SK-N-SH (cell line): Measurements from ENCODE around the gene IRX3. TPM values are rescaled to one million over a fixed set of nuclear protein-coding genes. Genes with fewer than 3 reads are reported as not detected.

ENCODE experiments used
- CTCF ChIA-PET: fragments of 300-600, 350-600 bp; formaldehyde crosslinking; extraction: SDS; loops from one replicate; lab custom pipeline; 2021; lab: Yijun Ruan, JAX
- POLR2A ChIA-PET: fragments of 350-600 bp; sonication (Branson Sonifier 250); formaldehyde crosslinking; extraction: SDS; loops from one replicate; lab custom pipeline; 2020; ENCODE audit warnings: antibody characterized with exemption, inconsistent platforms; lab: Yijun Ruan, JAX
- DNase-seq: peaks from one replicate; pipeline ENCODE4 v3.0.0; 2012
- H2AFZ ChIP-seq: fragments of 200-600 bp; sonication (generic); 2 replicates; pipeline ENCODE4 v1.8.1; 2016; ENCODE audit warnings: antibody characterized with exemption, mild to moderate bottlenecking, low read depth
- H3F3A ChIP-seq: fragments of 200-600 bp; sonication (generic); replicated peaks from 2 replicates; pipeline ENCODE3; 2016; ENCODE audit warnings: antibody characterized with exemption, mild to moderate bottlenecking; ENCODE audit not compliant: insufficient read depth
- H3K27ac ChIP-seq, 2 experiments: fragments of 200-500 bp in 1 of 2; fragments of 200-600 bp in 1 of 2; sonication (Bioruptor generic) in 1 of 2; sonication (generic), shearing (Covaris generic) in 1 of 2; 2 replicates each; pipeline versions ENCODE4 v1.5.1 to v1.6.1; 2014 to 2016; ENCODE audit warnings: low read depth in 2 of 2, inconsistent platforms in 1 of 2, low read length in 1 of 2, mild to moderate bottlenecking in 1 of 2, mixed read lengths in 1 of 2
- H3K27me3 ChIP-seq: fragments of 200-600 bp; sonication (generic), shearing (Covaris generic); 2 replicates; pipeline ENCODE4 v1.6.1; 2016; ENCODE audit warnings: mixed run types; ENCODE audit not compliant: insufficient read depth
- H3K36me3 ChIP-seq, 2 experiments: fragments of 200-500 bp in 1 of 2; fragments of 200-600 bp in 1 of 2; sonication (Bioruptor generic) in 1 of 2; sonication (generic) in 1 of 2; replicated peaks in 1 of 2; 2 replicates each; pipeline versions ENCODE3 to v1.5.1; 2014 to 2016; ENCODE audit warnings: low read length in 1 of 2, mild to moderate bottlenecking in 1 of 2; ENCODE audit not compliant: insufficient read depth in 2 of 2, control insufficient read depth in 1 of 2
- H3K4me1 ChIP-seq, 2 experiments: fragments of 200-500 bp in 1 of 2; fragments of 200-600 bp in 1 of 2; sonication (Bioruptor generic) in 1 of 2; sonication (generic), shearing (Covaris generic) in 1 of 2; 2 replicates each; pipeline versions ENCODE4 v1.5.1 to v1.6.1; 2014 to 2016; ENCODE audit warnings: low read depth in 1 of 2, low read length in 1 of 2, mixed run types in 1 of 2; ENCODE audit not compliant: insufficient read depth in 2 of 2, control insufficient read depth in 1 of 2
- H3K4me2 ChIP-seq: fragments of 200-600 bp; sonication (generic), shearing (Covaris generic); 2 replicates; pipeline ENCODE4 v1.6.1; 2017; ENCODE audit warnings: mixed run types
- H3K4me3 ChIP-seq, 2 experiments: fragments of 200-500 bp in 1 of 2; fragments of 200-600 bp in 1 of 2; sonication (Bioruptor generic) in 1 of 2; sonication (generic), shearing (Covaris generic) in 1 of 2; 2 replicates each; pipeline versions ENCODE4 v1.5.1 to v1.8.1; 2014 to 2016; ENCODE audit warnings: low read depth in 2 of 2, inconsistent platforms in 1 of 2, low read length in 1 of 2, mild to moderate bottlenecking in 1 of 2, mixed read lengths in 1 of 2, moderate library complexity in 1 of 2
- H3K79me2 ChIP-seq: fragments of 200-600 bp; sonication (generic); 2 replicates; pipeline ENCODE4 v1.8.1; 2017; ENCODE audit warnings: mild to moderate bottlenecking; ENCODE audit not compliant: insufficient read depth
- H3K9ac ChIP-seq: fragments of 200-600 bp; sonication (generic); 2 replicates; pipeline ENCODE4 v1.6.1; 2017; ENCODE audit warnings: mixed run types
- H3K9me2 ChIP-seq: fragments of 200-600 bp; sonication (generic); 2 replicates; pipeline ENCODE4 v1.6.1; 2017; ENCODE audit warnings: mixed run types
- H3K9me3 ChIP-seq: fragments of 200-600 bp; sonication (generic); 2 replicates; pipeline ENCODE4 v1.6.1; 2017; ENCODE audit warnings: mixed run types, mild to moderate bottlenecking, moderate library complexity
- H4K20me1 ChIP-seq: fragments of 200-600 bp; sonication (generic); 2 replicates; pipeline ENCODE4 v1.6.1; 2017; ENCODE audit warnings: mild to moderate bottlenecking, mixed run types; ENCODE audit not compliant: insufficient read depth
- CHD2 ChIP-seq: fragments of 150-350 bp; IDR thresholded peaks from 2 replicates; pipeline ENCODE4 v1.6.1; 2018; ENCODE audit warnings: low read length; ENCODE audit not compliant: partially characterized antibody
- ELF1 ChIP-seq: IDR thresholded peaks from 2 replicates; pipeline ENCODE4 v1.4.0; 2012
- EP300 ChIP-seq, 2 experiments: IDR thresholded peaks; 2 replicates each; pipeline versions ENCODE4 v1.4.0 to v1.6.1; 2012; ENCODE audit warnings: borderline replicate concordance in 1 of 2, low read depth in 1 of 2, low read length in 1 of 2
- GABPA ChIP-seq: IDR thresholded peaks from 2 replicates; pipeline ENCODE4 v1.4.0; 2012; ENCODE audit warnings: low read depth, mild to moderate bottlenecking
- GATA2 ChIP-seq: sonication (generic); formaldehyde crosslinking; IDR thresholded peaks from 2 replicates; pipeline ENCODE4 v1.5.0; 2020; ENCODE audit warnings: mild to moderate bottlenecking, missing genetic modification reagents
- JUND ChIP-seq: IDR thresholded peaks from 2 replicates; pipeline ENCODE4 v1.4.0; 2012
- MEF2A ChIP-seq: IDR thresholded peaks from 2 replicates; pipeline ENCODE4 v1.4.0; 2012; ENCODE audit warnings: low read depth, borderline replicate concordance
- RCOR1 ChIP-seq: fragments of 150-350 bp; IDR thresholded peaks from 2 replicates; pipeline ENCODE4 v1.6.1; 2017; ENCODE audit warnings: antibody characterized with exemption, low read length
- RXRA ChIP-seq: IDR thresholded peaks from 2 replicates; pipeline ENCODE4 v1.4.0; 2012; ENCODE audit warnings: low read depth, mild to moderate bottlenecking, borderline replicate concordance
- TEAD4 ChIP-seq: IDR thresholded peaks from 2 replicates; pipeline ENCODE4 v1.4.0; 2012; ENCODE audit warnings: mild to moderate bottlenecking, borderline replicate concordance; ENCODE audit not compliant: insufficient read depth
- YY1 ChIP-seq: IDR thresholded peaks from 2 replicates; pipeline ENCODE4 v1.4.0; 2012; ENCODE audit warnings: low read depth, mild to moderate bottlenecking
- WGBS: methylation state at CpG from one replicate; pipeline ENCODE4 v1.1.6; 2017; ENCODE audit warnings: low lambda C conversion rate; 5-methylcytosine and 5-hydroxymethylcytosine counted together
- polyA plus RNA-seq, 3 experiments: library from polyadenylated mRNA; depleted of rRNA; stranded (reverse); fragments of >200 nt; gene quantifications; 2 replicates each; pipeline ENCODE4 v1.2.3, GENCODE V29; 2012
- TF ChIP-seq, protein P1 (sequence below): IDR thresholded peaks from 2 replicates; pipeline ENCODE4 v1.4.0; 2012; ENCODE audit warnings: low read depth
- TF ChIP-seq, protein P2 (sequence below): IDR thresholded peaks from 2 replicates; pipeline ENCODE4 v1.6.1; 2012; ENCODE audit warnings: mild to moderate bottlenecking, low read depth, low read length, moderate library complexity
- TF ChIP-seq, protein P3 (sequence below): fragments of 150-350 bp; IDR thresholded peaks from 2 replicates; pipeline ENCODE4 v1.6.1; 2017; ENCODE audit warnings: antibody characterized with exemption, low read length, low read depth, borderline replicate concordance
- TF ChIP-seq, protein P4 (sequence below): IDR thresholded peaks from 2 replicates; pipeline ENCODE4; 2012

The IRX3 gene
- polyA plus RNA-seq, 1 of the 3 experiments (the other 2 are of a cell fraction) = 7.1 TPM

DNA sequence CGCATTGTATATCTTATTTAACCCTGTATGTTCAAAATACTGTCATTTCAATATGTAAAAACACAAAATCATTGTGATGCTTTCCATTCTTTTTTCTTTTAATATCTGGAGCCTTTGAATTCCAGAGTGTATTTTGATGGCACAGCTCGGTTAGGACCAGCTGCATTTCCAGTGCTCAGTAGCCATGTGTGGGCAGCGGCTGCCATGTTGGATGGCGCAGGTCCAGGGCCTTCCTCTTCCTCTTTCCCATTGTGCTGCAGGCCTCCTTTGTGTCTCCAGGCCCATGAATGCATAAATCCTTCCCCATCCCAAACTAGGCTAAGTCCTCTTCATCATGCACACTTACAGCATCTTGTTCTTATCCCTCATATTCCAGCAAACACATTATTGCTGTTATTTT, 13.0 kb downstream of the IRX3 start:
- no peaks in the 10 kb centered on the region for H4K20me1 ChIP-seq
- TF ChIP-seq ELF1 = no peak
- TF ChIP-seq, protein P1, sequence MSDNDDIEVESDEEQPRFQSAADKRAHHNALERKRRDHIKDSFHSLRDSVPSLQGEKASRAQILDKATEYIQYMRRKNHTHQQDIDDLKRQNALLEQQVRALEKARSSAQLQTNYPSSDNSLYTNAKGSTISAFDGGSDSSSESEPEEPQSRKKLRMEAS = no peak
- TF ChIP-seq YY1 = no peak
- TF ChIP-seq, protein P2, sequence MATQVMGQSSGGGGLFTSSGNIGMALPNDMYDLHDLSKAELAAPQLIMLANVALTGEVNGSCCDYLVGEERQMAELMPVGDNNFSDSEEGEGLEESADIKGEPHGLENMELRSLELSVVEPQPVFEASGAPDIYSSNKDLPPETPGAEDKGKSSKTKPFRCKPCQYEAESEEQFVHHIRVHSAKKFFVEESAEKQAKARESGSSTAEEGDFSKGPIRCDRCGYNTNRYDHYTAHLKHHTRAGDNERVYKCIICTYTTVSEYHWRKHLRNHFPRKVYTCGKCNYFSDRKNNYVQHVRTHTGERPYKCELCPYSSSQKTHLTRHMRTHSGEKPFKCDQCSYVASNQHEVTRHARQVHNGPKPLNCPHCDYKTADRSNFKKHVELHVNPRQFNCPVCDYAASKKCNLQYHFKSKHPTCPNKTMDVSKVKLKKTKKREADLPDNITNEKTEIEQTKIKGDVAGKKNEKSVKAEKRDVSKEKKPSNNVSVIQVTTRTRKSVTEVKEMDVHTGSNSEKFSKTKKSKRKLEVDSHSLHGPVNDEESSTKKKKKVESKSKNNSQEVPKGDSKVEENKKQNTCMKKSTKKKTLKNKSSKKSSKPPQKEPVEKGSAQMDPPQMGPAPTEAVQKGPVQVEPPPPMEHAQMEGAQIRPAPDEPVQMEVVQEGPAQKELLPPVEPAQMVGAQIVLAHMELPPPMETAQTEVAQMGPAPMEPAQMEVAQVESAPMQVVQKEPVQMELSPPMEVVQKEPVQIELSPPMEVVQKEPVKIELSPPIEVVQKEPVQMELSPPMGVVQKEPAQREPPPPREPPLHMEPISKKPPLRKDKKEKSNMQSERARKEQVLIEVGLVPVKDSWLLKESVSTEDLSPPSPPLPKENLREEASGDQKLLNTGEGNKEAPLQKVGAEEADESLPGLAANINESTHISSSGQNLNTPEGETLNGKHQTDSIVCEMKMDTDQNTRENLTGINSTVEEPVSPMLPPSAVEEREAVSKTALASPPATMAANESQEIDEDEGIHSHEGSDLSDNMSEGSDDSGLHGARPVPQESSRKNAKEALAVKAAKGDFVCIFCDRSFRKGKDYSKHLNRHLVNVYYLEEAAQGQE = no peak
- no peak for TF ChIP-seq RXRA
- TF ChIP-seq JUND = no peak
- no peak for TF ChIP-seq EP300 (IDR thresholded peaks at IDR 0.05; ENCODE audit: borderline replicate concordance in 1 of 2, low read depth in 1 of 2, low read length in 1 of 2)
- TF ChIP-seq, protein P3, sequence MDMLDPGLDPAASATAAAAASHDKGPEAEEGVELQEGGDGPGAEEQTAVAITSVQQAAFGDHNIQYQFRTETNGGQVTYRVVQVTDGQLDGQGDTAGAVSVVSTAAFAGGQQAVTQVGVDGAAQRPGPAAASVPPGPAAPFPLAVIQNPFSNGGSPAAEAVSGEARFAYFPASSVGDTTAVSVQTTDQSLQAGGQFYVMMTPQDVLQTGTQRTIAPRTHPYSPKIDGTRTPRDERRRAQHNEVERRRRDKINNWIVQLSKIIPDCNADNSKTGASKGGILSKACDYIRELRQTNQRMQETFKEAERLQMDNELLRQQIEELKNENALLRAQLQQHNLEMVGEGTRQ = no peak
- TF ChIP-seq CHD2 = no peak
- no peak for TF ChIP-seq MEF2A
- TF ChIP-seq GABPA = no peak
- TF ChIP-seq RCOR1 = no peak
- no peak for TF ChIP-seq GATA2 (CRISPR knock-in tag)
- no peak for TF ChIP-seq TEAD4
- TF ChIP-seq, protein P4, sequence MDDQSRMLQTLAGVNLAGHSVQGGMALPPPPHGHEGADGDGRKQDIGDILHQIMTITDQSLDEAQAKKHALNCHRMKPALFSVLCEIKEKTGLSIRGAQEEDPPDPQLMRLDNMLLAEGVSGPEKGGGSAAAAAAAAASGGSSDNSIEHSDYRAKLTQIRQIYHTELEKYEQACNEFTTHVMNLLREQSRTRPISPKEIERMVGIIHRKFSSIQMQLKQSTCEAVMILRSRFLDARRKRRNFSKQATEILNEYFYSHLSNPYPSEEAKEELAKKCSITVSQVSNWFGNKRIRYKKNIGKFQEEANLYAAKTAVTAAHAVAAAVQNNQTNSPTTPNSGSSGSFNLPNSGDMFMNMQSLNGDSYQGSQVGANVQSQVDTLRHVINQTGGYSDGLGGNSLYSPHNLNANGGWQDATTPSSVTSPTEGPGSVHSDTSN = no peak
- no peaks in the 10 kb centered on the region for H3K9me3 ChIP-seq
- H3K4me1 ChIP-seq = no peaks in the 10 kb centered on the region; a peak in 1 of 4 replicates
- no peak overlapping the region for H3K4me3 ChIP-seq
- H3K79me2 ChIP-seq = no peaks in the 10 kb centered on the region
- H3K27me3 ChIP-seq = no peaks in the 10 kb centered on the region
- H3K9me2 ChIP-seq = no peaks in the 10 kb centered on the region
- no peaks in the 10 kb centered on the region for H3F3A ChIP-seq
- H3K27ac ChIP-seq = no peak overlapping the region
- H3K36me3 ChIP-seq = no peaks in the 10 kb centered on the region
- H2AFZ ChIP-seq = no peak overlapping the region
- H3K4me2 ChIP-seq = no peak overlapping the region
- 80% methylated on average over 4 of the region's 4 CpGs for WGBS
- H3K9ac ChIP-seq = no peak overlapping the region
- CTCF ChIA-PET = no interaction called here
- POLR2A ChIA-PET = no interaction called here
- no peak for DNase-seq
